Measurements from ENCODE around the gene RAB3GAP1.
"Not testable (repeated sequence)": the region's sequence is repeated elsewhere in the genome, so short reads cannot be mapped to it uniquely, and the experiment has no call there.

Gene RAB3GAP1

GRCh38 chr2:135121016-135121657, 69.0 kb downstream of the RAB3GAP1 start:
- DNase-seq (ENCODE audit: low spot score): no peak
- no peak for TF ChIP-seq CTCF (IDR thresholded peaks at IDR 0.05; ENCODE audit: borderline replicate concordance, control extremely low read depth, extremely low read depth, insufficient read depth, missing control alignments)
- in situ Hi-C loops (cut with MboI; ENCODE audit: low sequenced_read_pairs, unreplicated experiment): no loop called here

- in situ Hi-C loops (cut with MboI; ENCODE audit: low sequenced_read_pairs, unreplicated experiment); DNase-seq (ENCODE audit: low spot score): not testable (repeated sequence)
These were observed 69.6 kb downstream of the RAB3GAP1 start for GRCh38 chr2:135121658-135122039.

DNA sequence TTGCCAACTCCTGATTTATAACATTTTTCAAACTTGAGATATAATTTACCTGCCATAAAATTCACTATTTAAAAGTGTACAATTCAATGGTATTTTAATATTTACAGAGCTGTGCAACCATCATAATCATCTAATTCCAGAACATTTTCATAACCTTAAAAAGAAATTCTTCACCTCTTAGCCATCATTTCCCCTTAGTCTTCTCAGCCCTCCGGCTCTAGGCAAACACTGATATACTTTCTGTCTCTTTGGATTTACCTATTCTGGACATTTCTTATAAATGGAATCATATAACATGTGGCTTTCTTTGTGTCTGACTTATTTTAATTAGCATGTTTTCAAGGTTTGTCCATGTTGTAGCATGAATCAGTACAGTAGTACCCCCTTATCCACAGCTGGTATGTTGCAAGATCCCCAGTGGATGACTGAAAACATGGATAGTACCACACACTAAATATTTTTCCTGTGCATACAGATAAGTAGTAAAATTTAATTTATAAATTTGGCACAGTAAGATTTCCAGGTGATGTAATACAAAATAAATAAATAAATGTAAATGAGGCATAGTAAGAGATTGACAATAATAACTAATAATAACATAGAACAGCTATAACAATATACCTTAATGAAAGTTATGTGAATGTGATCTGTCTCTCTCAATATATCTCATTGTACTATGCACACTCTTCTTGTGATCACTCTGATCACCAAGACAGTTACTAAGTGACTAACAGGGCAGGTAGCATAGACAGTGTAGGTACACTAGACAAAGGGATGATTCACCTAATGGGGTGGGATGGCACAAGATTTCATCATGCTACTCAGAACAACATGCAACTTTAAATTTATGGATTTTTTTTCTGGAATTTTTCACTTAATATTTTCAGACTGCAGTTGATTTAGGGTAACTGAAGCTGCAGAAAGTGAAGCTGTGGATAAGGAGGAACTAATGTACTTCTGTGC, 73.1 kb downstream of the RAB3GAP1 start:
- no peak for TF ChIP-seq CTCF (IDR thresholded peaks at IDR 0.05; ENCODE audit: borderline replicate concordance, control extremely low read depth, extremely low read depth, insufficient read depth, missing control alignments)
- in situ Hi-C loops (cut with MboI; ENCODE audit: low sequenced_read_pairs, unreplicated experiment): no loop called here
- DNase-seq (ENCODE audit: low spot score): no peak

GRCh38 chr2:135125940-135126339, 73.8 kb downstream of the RAB3GAP1 start:
- no peak for DNase-seq (ENCODE audit: low spot score)

DNA sequence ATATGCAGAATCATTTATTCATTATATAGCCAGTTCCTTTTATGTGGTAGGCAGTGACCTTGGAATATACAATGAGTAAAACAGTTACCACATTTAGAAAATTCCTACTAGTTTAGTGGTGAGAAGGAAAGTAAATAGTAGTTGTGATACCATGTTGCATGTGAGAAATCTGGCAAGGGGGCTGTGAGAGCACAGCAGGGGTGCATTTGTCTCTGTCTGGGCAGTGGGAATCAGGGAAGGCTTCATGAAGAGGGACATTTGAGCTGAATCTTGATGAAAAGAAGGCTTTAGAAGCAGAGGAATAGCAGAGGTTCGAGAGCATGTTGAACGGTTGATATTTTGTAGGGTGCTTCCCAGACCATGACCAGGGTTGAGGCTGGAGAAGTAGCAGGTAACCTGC, 78.7 kb downstream of the RAB3GAP1 start:
- in situ Hi-C loops (cut with MboI; ENCODE audit: low sequenced_read_pairs, unreplicated experiment): no loop called here
- DNase-seq (ENCODE audit: low spot score): no peak
- TF ChIP-seq CTCF (IDR thresholded peaks at IDR 0.05; ENCODE audit: borderline replicate concordance, control extremely low read depth, extremely low read depth, insufficient read depth, missing control alignments): no peak

More at GRCh38 chr2:135125940-135126339, 73.8 kb downstream of the RAB3GAP1 start:
- in situ Hi-C loops (cut with MboI; ENCODE audit: low sequenced_read_pairs, unreplicated experiment): no loop called here
- no peak for TF ChIP-seq CTCF (IDR thresholded peaks at IDR 0.05; ENCODE audit: borderline replicate concordance, control extremely low read depth, extremely low read depth, insufficient read depth, missing control alignments)

GRCh38 chr2:135132314-135132713, 80.2 kb downstream of the RAB3GAP1 start:
- in situ Hi-C loops (cut with MboI; ENCODE audit: low sequenced_read_pairs, unreplicated experiment): no loop called here
- no peak for TF ChIP-seq CTCF (IDR thresholded peaks at IDR 0.05; ENCODE audit: borderline replicate concordance, control extremely low read depth, extremely low read depth, insufficient read depth, missing control alignments)
- DNase-seq (ENCODE audit: low spot score): no peak

GRCh38 chr2:135140606-135141005, 88.5 kb downstream of the RAB3GAP1 start:
- in situ Hi-C loops (cut with MboI; ENCODE audit: low sequenced_read_pairs, unreplicated experiment): no loop called here
- DNase-seq (ENCODE audit: low spot score): no peak
- TF ChIP-seq CTCF (IDR thresholded peaks at IDR 0.05; ENCODE audit: borderline replicate concordance, control extremely low read depth, extremely low read depth, insufficient read depth, missing control alignments): no peak
